Measurements from ENCODE around the gene IFT80. TPM values are rescaled to one million over a fixed set of nuclear protein-coding genes. Genes with fewer than 3 reads are reported as not detected.

IFT80 gene
- total and polyA plus RNA-seq, 2 experiments from 2014 or later = 14.1 to 33.0 TPM

- no peaks in the 10 kb centered on the region for H3K9me3 Mint-ChIP-seq
- no peak overlapping the region for H3K4me3 ChIP-seq
- H3K4me3 Mint-ChIP-seq = no peak overlapping the region
- H3K27me3 ChIP-seq (ENCODE audit: insufficient read depth) = no peaks in the 10 kb centered on the region
- no peaks in the 10 kb centered on the region for H3K36me3 ChIP-seq (ENCODE audit: insufficient read depth)
- no peaks in the 10 kb centered on the region for H3K36me3 Mint-ChIP-seq (ENCODE audit: low read depth)
- no peaks in the 10 kb centered on the region for H3K79me2 ChIP-seq (replicated peaks; ENCODE audit: insufficient read depth)
- H4K20me1 ChIP-seq (replicated peaks; ENCODE audit: insufficient read depth) = no peaks in the 10 kb centered on the region
- H3K27ac ChIP-seq (ENCODE audit: low read depth) = no peak overlapping the region
- no peak overlapping the region for H2AFZ ChIP-seq
- TF ChIP-seq REST (IDR thresholded peaks at IDR 0.05; ENCODE audit: unreplicated experiment) = no peak
- no peak for TF ChIP-seq JUNB (IDR thresholded peaks at IDR 0.05; ENCODE audit: unreplicated experiment)
- TF ChIP-seq NANOG (IDR thresholded peaks at IDR 0.05; ENCODE audit: borderline replicate concordance) = no peak
- TF ChIP-seq CREB1 (CRISPR knock-in tag; IDR thresholded peaks at IDR 0.05; ENCODE audit: low read depth) = no peak
- TF ChIP-seq CTCF (conservative IDR thresholded peaks at IDR 0.05; ENCODE audit: low read depth in 2 of 2) = no peak
- TF ChIP-seq EZH2 (IDR thresholded peaks at IDR 0.05; ENCODE audit: low read depth, unreplicated experiment) = no peak
- TF ChIP-seq POLR2AphosphoS5 (IDR thresholded peaks at IDR 0.05; ENCODE audit: low read depth) = no peak
- no peak for TF ChIP-seq ZNF114 (CRISPR knock-in tag; IDR thresholded peaks at IDR 0.05)
- TF ChIP-seq EZH2phosphoT487 (IDR thresholded peaks at IDR 0.05; ENCODE audit: unreplicated experiment) = no peak
- TF ChIP-seq STAT1 (IDR thresholded peaks at IDR 0.05; ENCODE audit: unreplicated experiment) = no peak
- TF ChIP-seq ZNF331 (CRISPR knock-in tag; IDR thresholded peaks at IDR 0.05; ENCODE audit: low read depth) = no peak
- H3K9me2 ChIP-seq (ENCODE audit: insufficient read depth) = no peaks in the 10 kb centered on the region
- no peaks in the 10 kb centered on the region for H3F3A ChIP-seq (replicated peaks; ENCODE audit: low read depth)
- no peaks in the 10 kb centered on the region for H3K4me1 Mint-ChIP-seq
- H3K27ac Mint-ChIP-seq = no peak overlapping the region
- no peaks in the 10 kb centered on the region for H3K27me3 Mint-ChIP-seq (ENCODE audit: insufficient read depth, low read depth, poor library complexity)
- DNase-seq (ENCODE audit: low spot score) (no peak), ATAC-seq (no peak)
- H3K4me1 ChIP-seq (ENCODE audit: insufficient read depth) = no peaks in the 10 kb centered on the region
- H3K4me2 ChIP-seq = no peak overlapping the region
These were observed 139.4 kb downstream of the IFT80 start for GRCh38 chr3:160259589-160259988.

GRCh38 chr3:160257606-160258005 is 141.4 kb downstream of the IFT80 start:
- no peaks in the 10 kb centered on the region for H3K9me3 Mint-ChIP-seq
- no peaks in the 10 kb centered on the region for H4K20me1 ChIP-seq (replicated peaks; ENCODE audit: insufficient read depth)
- DNase-seq (ENCODE audit: low spot score) = no peak
- no peak overlapping the region for H3K27ac Mint-ChIP-seq
- H3K27ac ChIP-seq (ENCODE audit: low read depth) = no peak overlapping the region
- TF ChIP-seq REST (IDR thresholded peaks at IDR 0.05; ENCODE audit: unreplicated experiment) (no peak), CTCF (conservative IDR thresholded peaks at IDR 0.05; ENCODE audit: low read depth in 2 of 2) (no peak)
- no peak overlapping the region for H3K4me2 ChIP-seq
- H3K4me1 Mint-ChIP-seq = no peaks in the 10 kb centered on the region
- H3F3A ChIP-seq (replicated peaks; ENCODE audit: low read depth) = no peaks in the 10 kb centered on the region
- H3K4me3 Mint-ChIP-seq = no peak overlapping the region
- H3K36me3 ChIP-seq (ENCODE audit: insufficient read depth) = no peaks in the 10 kb centered on the region
- no peak overlapping the region for H3K4me3 ChIP-seq
- no peaks in the 10 kb centered on the region; the same call in 1 of the 2 replicates for H3K27me3 ChIP-seq (ENCODE audit: insufficient read depth)
- H3K36me3 Mint-ChIP-seq (ENCODE audit: low read depth) = no peaks in the 10 kb centered on the region
- no peaks in the 10 kb centered on the region for H3K4me1 ChIP-seq (ENCODE audit: insufficient read depth)
- H3K9me2 ChIP-seq (ENCODE audit: insufficient read depth) = no peaks in the 10 kb centered on the region
- H2AFZ ChIP-seq = no peak overlapping the region
- no peaks in the 10 kb centered on the region for H3K27me3 Mint-ChIP-seq (ENCODE audit: insufficient read depth, low read depth, poor library complexity)
- no peak for ATAC-seq
- no peaks in the 10 kb centered on the region for H3K79me2 ChIP-seq (replicated peaks; ENCODE audit: insufficient read depth)

Data from GM23338 (cell line).